Myocyte (in vitro differentiated cells): ENCODE results near the gene SOX13. TPM values are rescaled to one million over a fixed set of nuclear protein-coding genes. Genes with fewer than 3 reads are reported as not detected.

Experiments used
- DNase-seq: peaks from one replicate; pipeline ENCODE4 v3.0.0-alpha.2; 2012; ENCODE audit warnings: low read depth
- total RNA-seq: library from RNA; depleted of rRNA; stranded (reverse); fragments of >200 nt; gene quantifications from 2 replicates; pipeline ENCODE4 v1.2.3, GENCODE V29; 2014

SOX13 gene
- total RNA-seq, 1 donor from 2014 or later, result 2.8 TPM

DNA sequence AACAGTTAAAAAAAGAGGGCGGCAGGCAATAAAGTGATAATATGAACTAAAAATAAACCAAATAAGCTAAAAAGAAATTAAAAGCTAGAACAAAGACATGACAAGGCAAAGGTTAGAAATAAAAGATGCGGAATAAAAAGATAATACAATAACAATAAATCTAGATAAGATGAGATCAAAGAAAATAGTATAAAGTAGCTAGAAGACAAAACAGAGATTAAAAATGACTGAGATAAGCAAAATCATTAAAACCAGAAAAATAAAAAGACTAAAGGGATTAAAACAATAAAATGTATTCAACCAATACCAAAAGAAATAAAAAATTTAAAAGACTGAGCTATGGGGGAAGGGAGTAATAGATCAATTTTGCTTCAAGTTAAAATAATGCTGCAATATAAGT is 10.8 kb upstream of the SOX13 start:
- DNase-seq, result no peak

DNA sequence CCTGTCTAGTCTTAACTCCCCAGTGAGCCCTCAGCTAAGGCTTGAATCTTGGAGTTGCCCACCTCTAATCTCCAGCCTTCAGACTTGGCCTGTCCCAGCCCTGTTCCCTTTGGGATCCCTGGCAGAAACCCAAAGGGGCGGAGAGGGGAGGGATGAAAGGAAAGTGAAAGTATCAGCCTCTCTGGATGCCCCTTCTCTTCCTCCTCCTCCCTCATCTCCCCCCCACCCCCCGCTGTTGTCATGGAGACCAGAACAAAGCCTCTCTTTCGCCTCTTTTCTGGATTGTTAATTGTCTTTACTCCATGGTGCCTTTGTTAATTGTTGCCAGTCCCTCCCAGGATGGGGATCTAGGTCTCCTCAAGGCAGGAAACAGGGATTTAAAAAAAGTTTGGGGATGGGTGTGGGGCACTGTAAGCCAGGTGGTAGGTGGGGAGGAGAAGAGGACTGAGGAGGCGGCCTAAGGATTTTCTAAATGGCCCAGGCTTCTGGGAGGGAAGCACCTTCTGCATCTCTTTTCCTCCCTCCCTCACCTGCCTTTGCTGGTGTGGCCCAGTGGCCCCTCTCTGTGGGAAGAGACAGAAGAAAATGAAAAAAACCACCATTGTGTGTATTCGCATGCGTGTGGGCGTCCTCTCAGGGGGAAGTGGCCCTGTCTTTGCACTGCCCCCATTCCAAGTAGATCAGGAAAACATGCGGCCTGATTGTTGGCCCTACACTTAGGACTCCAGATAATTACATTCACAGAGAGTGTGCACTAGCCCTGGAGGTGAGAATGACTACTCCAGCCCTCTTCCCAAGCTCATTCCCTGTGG is 7.5 kb upstream of the SOX13 start:
- DNase-seq, result peak; percentile 32

DNA sequence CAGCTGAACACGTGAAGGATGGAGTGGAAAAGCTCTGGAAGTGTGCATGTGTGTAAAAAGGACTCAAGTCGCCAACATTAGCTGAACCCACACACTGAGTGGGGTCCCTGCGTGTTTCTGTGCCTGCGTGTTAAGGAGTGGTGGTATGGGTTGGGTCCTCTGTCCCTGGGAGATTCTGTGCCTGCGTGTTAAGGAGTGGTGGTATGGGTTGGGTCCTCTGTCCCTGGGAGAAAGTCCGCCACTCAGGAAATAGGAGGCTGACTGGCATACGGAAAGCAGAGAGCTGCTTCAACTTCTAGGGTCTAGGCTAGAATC is 7.0 kb upstream of the SOX13 start:
- DNase-seq, result no peak

DNA sequence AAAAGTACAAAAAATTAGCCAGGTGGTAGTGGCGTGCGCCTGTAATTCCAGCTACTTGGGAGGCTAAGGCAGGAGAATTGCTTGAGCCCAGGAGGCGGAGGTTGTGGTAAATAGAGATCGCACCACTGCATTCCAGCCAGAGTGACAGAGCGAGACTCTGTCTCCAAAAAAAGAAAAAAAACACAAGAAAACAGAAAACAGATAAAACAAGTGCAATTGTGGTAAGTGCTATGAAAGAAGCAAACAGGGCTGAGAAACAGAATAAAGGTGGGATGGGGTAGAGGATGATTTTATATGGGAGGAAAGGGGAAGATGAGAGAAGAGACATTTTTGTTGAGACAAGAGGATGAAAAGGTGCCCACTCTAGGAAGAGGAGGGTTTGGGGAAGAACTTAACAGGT is 5.0 kb upstream of the SOX13 start:
- DNase-seq, result no peak

GRCh38 chr1:204069887-204070286 is 3.0 kb upstream of the SOX13 start:
- no peak for DNase-seq

DNA sequence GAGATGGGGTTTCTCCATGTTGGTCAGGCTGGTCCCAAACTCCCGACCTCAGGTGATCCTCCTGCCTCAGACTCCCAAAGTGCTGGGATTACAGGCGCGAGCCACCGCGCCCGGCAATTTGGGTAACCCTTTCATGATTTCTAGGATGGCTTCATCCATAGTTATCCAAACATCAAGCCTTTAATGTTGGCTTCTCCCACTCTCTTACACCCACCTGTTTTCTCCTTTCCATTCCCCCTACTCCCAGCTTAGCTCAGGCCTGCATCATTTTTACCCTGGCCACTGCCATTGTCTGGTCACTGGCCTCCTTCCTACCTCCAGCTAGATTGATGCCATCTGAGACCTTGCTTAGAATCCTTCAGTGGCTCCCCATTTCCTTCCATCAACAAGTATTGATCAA is 2.0 kb upstream of the SOX13 start:
- DNase-seq, result no peak

DNA sequence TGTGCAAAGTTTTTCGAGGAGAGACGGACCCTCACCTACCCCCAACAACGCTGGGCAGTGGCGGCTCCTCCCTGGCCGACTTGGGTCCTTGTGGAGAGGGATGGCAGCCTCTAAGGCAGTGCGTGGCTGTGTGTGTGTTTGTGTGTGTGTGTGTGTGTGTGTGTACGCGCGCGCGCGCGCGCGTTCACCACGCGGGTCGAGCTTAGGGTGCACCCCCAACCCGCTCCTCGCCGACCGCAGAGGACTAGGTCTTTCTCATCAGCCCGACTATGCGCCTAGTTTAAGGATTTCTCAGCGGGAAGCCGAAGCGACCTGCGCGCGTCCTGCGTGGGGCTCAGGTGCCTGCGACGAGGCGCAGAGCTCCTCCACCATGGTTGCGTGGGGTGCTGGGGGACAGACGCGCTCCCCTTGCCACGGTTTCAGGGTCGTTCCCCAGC is 940 bp downstream of the SOX13 start:
- DNase-seq, result peak; percentile 28

DNA sequence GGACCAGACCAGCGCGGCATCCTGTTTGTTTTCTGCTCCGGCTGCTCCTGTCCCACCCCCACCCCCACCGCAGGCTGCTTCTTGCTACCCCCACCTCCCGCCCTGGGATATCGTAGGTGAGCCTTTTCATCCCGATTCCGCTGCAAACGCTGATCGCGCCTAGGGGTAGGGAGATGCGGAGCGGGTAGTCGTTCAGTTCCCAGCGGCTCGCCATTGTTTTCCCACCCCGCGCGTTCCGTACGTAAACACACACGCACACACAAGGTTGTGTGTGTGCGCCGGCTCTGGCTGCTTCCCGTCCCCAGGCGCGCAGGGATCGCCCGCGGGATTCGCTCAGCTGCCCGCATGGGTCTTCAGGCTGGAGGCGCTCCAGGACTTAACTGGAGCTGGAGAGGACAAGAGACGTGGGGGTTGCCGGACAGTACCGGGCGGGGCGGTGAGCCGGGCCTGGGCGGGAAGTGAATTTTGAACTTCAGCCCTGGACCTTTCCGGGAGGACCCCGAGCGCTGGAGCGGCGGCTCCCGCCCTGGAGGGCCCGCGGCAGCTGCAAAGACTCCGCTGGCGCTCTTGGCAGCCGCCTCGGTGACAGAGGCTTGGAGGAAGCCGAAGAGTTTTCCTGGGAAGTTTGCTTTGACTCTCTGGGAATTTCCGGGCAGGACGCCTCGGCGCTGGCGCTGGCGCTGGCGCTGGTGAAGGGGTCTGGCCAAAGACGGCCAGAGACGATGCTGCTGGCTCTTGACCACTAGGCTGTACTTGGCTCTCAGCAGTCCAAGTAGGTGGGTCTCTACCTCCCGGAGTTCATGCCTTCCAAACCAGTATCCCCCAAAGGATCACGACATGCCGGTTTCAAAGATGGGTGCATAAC is 1.6 kb downstream of the SOX13 start:
- peak; percentile 81 for DNase-seq

DNA sequence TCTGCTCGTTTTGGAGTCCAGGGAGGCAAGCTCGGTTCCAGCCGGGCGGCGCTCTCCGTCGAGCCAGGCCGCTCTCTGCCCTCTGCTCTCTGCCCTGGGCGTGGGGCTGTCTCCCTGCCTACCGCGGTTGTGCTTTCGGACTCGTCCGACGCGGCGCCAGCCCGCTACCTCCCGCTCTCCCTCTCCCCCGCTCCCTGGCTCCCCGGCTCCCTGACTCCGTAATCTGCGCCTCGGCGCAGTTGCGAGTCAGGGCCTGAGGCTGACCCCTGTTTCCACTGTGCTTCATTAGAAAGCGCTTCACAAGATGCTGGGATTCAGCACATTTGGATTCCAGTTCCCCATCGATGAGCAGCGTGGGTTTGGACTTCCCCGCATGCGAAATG is 2.2 kb downstream of the SOX13 start:
- no peak for DNase-seq

- no peak for DNase-seq
These were observed 3.3 kb downstream of the SOX13 start for GRCh38 chr1:204075890-204076846.

GRCh38 chr1:204076891-204077290 is 4.0 kb downstream of the SOX13 start:
- DNase-seq, result no peak

DNA sequence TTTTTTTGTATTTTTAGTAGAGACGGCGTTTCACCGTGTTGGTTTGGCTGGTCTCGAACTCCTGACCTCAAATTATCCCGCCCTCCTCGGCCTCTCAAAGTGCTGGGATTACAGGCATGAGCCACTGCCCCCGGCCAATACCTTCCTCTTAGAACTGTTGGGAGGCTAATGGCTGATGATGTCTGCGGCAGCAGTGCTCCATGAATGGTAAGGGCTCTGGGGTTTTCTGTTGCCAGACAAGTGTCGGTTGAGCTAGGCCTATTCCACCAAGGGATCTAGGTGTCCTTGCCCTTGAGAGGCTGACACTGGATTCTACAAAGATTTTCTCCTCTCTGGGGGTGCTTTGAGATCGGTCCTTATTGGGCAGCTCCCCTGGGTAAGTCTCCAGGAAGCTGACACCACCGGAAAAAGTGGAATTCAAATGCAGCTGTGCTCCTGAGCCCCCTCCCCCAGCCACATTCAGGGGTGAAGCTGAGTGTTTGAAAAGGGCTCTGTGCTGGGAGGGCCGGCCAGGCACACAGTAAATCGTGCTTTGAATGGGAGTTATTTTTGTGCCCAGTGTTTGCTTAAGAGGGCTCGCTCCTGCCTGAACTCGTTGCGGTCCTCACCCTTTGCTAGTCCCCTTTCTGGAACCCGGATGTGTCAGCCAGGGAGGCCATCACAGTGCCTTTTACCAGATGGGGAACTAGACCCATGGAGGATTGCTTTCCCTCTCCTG is 5.2 kb downstream of the SOX13 start:
- no peak for DNase-seq

GRCh38 chr1:204079608-204079999 is 6.7 kb downstream of the SOX13 start:
- DNase-seq, result no peak

DNA sequence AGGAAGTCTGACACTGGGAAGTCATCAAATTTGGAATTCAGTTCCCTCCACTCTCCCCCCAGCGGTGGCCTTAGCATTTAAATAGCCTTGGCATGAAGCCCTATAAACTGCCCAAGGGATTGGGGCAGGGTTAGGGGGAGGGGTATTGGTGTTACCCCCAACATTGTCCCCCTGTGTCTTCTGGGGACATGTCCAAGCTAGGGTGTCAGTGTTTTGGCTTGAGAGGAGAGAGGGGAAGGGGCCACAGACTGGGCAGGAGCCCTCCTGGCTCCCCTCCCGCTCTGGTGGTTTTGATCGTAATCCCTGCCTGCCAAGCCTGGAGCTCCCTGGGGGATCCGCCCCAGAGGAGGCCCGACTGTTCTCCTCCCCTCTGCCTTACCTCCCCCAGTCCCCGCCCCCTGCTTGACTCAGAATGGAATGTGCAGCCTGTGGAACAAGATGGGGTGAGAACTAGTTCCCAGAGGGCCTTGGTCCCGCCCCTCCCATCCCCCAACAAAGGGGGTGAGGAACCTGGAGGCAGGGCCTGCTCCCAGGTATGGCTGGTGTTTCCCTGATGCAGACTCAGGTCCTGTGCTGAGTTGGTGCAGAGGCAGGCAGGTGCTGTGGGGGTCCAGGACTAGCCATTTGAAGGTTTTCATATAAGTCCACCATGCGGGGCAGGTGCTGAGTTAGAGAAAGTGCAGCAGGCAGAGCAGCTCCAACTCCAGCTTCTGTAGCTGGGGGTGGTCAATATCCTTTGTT is 7.4 kb downstream of the SOX13 start:
- peak; percentile 86 for DNase-seq

DNA sequence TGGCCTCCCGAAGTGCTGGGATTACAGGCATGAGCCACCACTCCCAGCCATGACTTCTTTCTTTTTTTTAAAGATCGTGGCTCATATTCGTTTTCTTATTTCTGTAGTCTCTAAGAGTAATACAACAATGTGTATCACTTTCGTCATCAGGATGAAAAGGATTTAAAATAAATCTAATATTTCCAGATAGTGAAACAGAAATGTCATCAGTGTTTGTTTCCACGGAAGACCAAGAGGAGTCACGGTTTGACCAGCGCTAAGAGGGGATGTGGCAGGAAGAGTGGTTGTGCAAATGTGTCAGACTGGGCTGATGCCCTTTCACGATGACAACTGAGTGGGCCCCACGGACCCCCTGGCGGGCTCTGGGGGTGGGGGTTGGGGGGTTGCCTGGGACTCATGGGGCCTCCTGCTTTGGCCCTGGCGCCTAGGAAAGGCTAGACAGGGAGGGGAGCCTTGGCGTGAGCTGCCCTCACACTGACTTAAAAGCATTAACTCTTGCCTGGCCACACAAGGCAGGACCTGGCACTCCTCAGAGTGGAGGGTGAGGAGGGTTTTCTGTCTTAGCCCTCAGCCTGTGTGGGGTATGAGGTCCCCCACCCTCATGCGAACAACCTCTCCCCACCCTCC is 8.4 kb downstream of the SOX13 start:
- DNase-seq, result no peak

GRCh38 chr1:204081791-204082513 is 9.0 kb downstream of the SOX13 start:
- DNase-seq, result no peak

- DNase-seq, result no peak
These were observed 10.6 kb downstream of the SOX13 start for GRCh38 chr1:204083491-204083890.

GRCh38 chr1:204084247-204084772 is 11.4 kb downstream of the SOX13 start:
- DNase-seq, result peak; percentile 94

DNA sequence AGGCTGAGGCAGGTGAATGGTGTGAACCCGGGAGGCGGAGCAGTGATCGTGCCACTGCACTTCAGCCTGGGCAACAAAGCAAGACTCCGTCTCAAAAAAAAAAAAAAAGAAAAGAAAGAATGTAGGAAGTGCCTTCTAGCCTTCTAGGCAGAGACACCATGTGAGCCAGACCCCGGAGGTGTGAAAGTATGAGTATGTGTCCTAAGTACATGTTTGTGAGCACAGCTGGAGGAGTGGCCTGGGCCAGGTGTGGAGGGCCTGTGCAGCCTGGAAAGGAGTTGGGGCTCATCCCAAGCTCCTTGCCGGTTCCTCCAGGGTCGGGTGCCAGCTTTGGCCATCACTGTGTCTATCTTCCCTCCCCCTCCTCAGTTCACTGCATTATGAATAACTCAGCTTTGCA is 13.0 kb downstream of the SOX13 start:
- DNase-seq, result no peak
